K562 (cell line): ENCODE results near the gene DHDH. TPM values are rescaled to one million over a fixed set of nuclear protein-coding genes. Genes with fewer than 3 reads are reported as not detected.

Experiments
- CBX1 ChIP-seq: sonication (generic); IDR thresholded peaks from 2 replicates; pipeline ENCODE4 v1.6.1; 2016; ENCODE audit warnings: antibody characterized with exemption, low read depth, mild to moderate bottlenecking
- CHD4 ChIP-seq: fragments of 200-600 bp; sonication (generic); IDR thresholded peaks from 3 replicates; pipeline ENCODE4 v1.6.1; 2012; ENCODE audit warnings: low read depth, mild to moderate bottlenecking, mixed read lengths, low read length, inconsistent platforms; ENCODE audit not compliant: insufficient read depth, insufficient replicate concordance, poor library complexity, severe bottlenecking
- EHMT2 ChIP-seq: fragments of 450-650 bp; IDR thresholded peaks from 2 replicates; pipeline ENCODE4 v1.6.1; 2018; ENCODE audit warnings: antibody characterized with exemption
- EP300 ChIP-seq: IDR thresholded peaks from 2 replicates; pipeline ENCODE4 v1.6.1; 2012; ENCODE audit warnings: low read length, improper control_type of control experiment
- FUS ChIP-seq: fragments of 200-400 bp; formaldehyde crosslinking; optimal IDR thresholded peaks from 2 replicates; pipeline ENCODE3; 2017; ENCODE audit warnings: low read depth, low read length
- GATAD2A ChIP-seq: fragments of 450-650 bp; IDR thresholded peaks from 2 replicates; pipeline ENCODE4 v1.6.1; 2017
- HDAC1 ChIP-seq, 2 experiments: fragments of 450-650 bp; IDR thresholded peaks; 2 replicates each; pipeline ENCODE4 v1.6.1; 2016 to 2017; ENCODE audit warnings: inconsistent platforms in 1 of 2, mild to moderate bottlenecking in 1 of 2, moderate library complexity in 1 of 2
- KDM2B ChIP-seq: fragments of 250-450 bp; sonication (Bioruptor Pico); IDR thresholded peaks from 2 replicates; pipeline ENCODE4 v1.8.0; 2021; ENCODE audit warnings: mild to moderate bottlenecking, moderate library complexity
- NCOA2 ChIP-seq, 2 experiments: fragments of 450-650 bp; IDR thresholded peaks; 2 replicates each; pipeline ENCODE4 v1.6.1; 2018; ENCODE audit warnings: mild to moderate bottlenecking in 2 of 2, moderate library complexity in 1 of 2; ENCODE audit not compliant: partially characterized antibody in 2 of 2
- PHF20 ChIP-seq: fragments of 450-650 bp; IDR thresholded peaks from 2 replicates; pipeline ENCODE4 v1.6.1; 2018; ENCODE audit not compliant: partially characterized antibody
- PHTF2 ChIP-seq: fragments of 250-450 bp; sonication (Bioruptor Pico); IDR thresholded peaks from 2 replicates; pipeline ENCODE4 v1.5.0; 2021; ENCODE audit warnings: mild to moderate bottlenecking
- PML ChIP-seq: IDR thresholded peaks from 2 replicates; pipeline ENCODE4 v1.6.1; 2012; ENCODE audit warnings: low read length, inconsistent platforms
- PTBP1 ChIP-seq: fragments of 200-400 bp; formaldehyde crosslinking; IDR thresholded peaks from 2 replicates; pipeline ENCODE4 v1.6.1; 2017; ENCODE audit warnings: low read depth, low read length
- RCOR1 ChIP-seq, 2 experiments: IDR thresholded peaks; 2 replicates each; pipeline ENCODE4 v1.6.1; 2012; ENCODE audit warnings: low read depth in 2 of 2, low read length in 2 of 2, borderline replicate concordance in 1 of 2, improper control_type of control experiment in 1 of 2
- RFX1 ChIP-seq: fragments of 450-650 bp; IDR thresholded peaks from 2 replicates; pipeline ENCODE4 v1.6.1; 2016; ENCODE audit warnings: mild to moderate bottlenecking, moderate library complexity
- SUPT5H ChIP-seq: fragments of 450-650 bp; IDR thresholded peaks from 2 replicates; pipeline ENCODE4 v1.6.1; 2016
- WHSC1 ChIP-seq: IDR thresholded peaks from one replicate; pipeline ENCODE4 v1.6.1; 2012; ENCODE audit warnings: low read length, control low read depth, inconsistent platforms
- ZNF165 ChIP-seq: fragments of 250-450 bp; sonication (Bioruptor Pico); IDR thresholded peaks from 2 replicates; pipeline ENCODE4 v1.4.0; 2020; ENCODE audit warnings: borderline replicate concordance
- ZNF408 ChIP-seq: fragments of 250-450 bp; sonication (Bioruptor Pico); IDR thresholded peaks from 2 replicates; pipeline ENCODE4 v1.4.0; 2020; ENCODE audit warnings: low read depth, mild to moderate bottlenecking, moderate library complexity
- ZNF431 ChIP-seq: sonication (generic); formaldehyde crosslinking; IDR thresholded peaks from 2 replicates; pipeline ENCODE4 v1.8.0; 2022; ENCODE audit warnings: mild to moderate bottlenecking, missing genetic modification reagents
- ZNF644 ChIP-seq: fragments of 200-800 bp; sonication (Bioruptor generic); IDR thresholded peaks from 2 replicates; pipeline ENCODE4 v1.6.1; 2016; ENCODE audit warnings: low read depth, missing genetic modification characterization, missing compliant biosample characterization
- polyA plus RNA-seq, 8 experiments: library from polyadenylated mRNA; depleted of rRNA in 4 of 8; stranded (reverse) in 5 of 8; unstranded in 3 of 8; fragments of >200 nt; fragmentation: Nextera tagmentation in 2 of 8; fragmentation: Illumina TruSeq in 1 of 8; extraction: Ambion mirVana in 2 of 8; extraction: Trizol in 1 of 8; gene quantifications; 2 replicates each; pipeline versions ENCODE4 v1.2.1 to v1.2.3, GENCODE V29; 2011 to 2014; ENCODE audit warnings: inconsistent platforms in 1 of 8, missing spikeins in 1 of 8
- total RNA-seq, 7 experiments: library from RNA; depleted of rRNA in 6 of 7; stranded (reverse); fragments of >200 nt in 6 of 7; fragmentation: Illumina TruSeq in 2 of 7; extraction: Trizol in 2 of 7; gene quantifications; 2 replicates each; pipeline versions ENCODE4 v1.2.1 to v1.2.3, GENCODE V29; 2011 to 2021; ENCODE audit warnings: low replicate concordance in 1 of 7
- TF ChIP-seq, protein P1 (sequence below), 2 experiments: fragments of 450-650 bp in 1 of 2; IDR thresholded peaks; 2 replicates each; pipeline ENCODE4 v1.6.1; 2011 to 2017; ENCODE audit warnings: low read depth in 2 of 2, antibody characterized with exemption in 1 of 2, borderline replicate concordance in 1 of 2, low read length in 1 of 2, mild to moderate bottlenecking in 1 of 2, mixed read lengths in 1 of 2; ENCODE audit not compliant: control insufficient read depth in 1 of 2
- TF ChIP-seq, protein P2 (sequence below): fragments of 250-450 bp; sonication (Bioruptor Pico); IDR thresholded peaks from 2 replicates; pipeline ENCODE4 v1.5.0; 2021
- TF ChIP-seq, protein P3 (sequence below): sonication (generic); formaldehyde crosslinking; IDR thresholded peaks from 2 replicates; pipeline ENCODE4 v1.4.0; 2020; ENCODE audit warnings: mild to moderate bottlenecking, missing genetic modification reagents

The DHDH gene
- total and polyA plus RNA-seq, 9 of the 15 experiments (the other 6 are each of a cell fraction or from before 2014, with no cell fraction given), result 0.37 to 1.9 (median 0.87) TPM

DNA sequence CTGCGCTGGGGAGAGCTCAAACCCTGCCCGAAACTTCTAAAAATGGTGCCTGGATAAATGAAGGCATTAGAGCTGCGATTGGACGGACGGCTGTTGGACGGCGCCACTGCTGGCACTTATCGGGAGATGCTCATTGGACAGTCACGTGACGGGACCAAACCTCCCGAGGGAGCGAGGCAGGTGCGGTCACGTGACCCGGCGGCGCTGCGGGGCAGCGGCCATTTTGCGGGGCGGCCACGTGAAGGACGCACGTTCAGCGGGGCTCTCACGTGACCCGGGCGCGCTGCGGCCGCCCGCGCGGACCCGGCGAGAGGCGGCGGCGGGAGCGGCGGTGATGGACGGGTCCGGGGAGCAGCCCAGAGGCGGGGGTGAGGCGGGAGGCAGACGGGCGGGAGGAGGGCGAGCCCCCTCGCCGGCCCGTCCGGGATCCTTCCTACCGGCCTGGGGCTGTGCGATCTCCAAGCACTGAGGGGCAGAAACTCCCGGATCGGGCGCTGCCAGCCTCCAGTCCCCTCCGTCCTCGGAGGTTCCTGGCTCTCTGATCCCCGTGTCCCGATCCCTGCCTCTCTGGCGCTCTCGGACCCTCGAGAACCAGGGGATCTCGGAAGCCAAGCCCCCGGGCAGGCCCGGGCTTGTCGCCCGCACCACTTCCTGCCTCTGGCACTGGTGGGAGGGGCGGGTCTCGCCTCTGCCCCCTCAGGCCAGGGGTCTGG is 21.3 kb downstream of the DHDH start, which contains the start of gene BAX (continued):
- TF ChIP-seq, protein P1, sequence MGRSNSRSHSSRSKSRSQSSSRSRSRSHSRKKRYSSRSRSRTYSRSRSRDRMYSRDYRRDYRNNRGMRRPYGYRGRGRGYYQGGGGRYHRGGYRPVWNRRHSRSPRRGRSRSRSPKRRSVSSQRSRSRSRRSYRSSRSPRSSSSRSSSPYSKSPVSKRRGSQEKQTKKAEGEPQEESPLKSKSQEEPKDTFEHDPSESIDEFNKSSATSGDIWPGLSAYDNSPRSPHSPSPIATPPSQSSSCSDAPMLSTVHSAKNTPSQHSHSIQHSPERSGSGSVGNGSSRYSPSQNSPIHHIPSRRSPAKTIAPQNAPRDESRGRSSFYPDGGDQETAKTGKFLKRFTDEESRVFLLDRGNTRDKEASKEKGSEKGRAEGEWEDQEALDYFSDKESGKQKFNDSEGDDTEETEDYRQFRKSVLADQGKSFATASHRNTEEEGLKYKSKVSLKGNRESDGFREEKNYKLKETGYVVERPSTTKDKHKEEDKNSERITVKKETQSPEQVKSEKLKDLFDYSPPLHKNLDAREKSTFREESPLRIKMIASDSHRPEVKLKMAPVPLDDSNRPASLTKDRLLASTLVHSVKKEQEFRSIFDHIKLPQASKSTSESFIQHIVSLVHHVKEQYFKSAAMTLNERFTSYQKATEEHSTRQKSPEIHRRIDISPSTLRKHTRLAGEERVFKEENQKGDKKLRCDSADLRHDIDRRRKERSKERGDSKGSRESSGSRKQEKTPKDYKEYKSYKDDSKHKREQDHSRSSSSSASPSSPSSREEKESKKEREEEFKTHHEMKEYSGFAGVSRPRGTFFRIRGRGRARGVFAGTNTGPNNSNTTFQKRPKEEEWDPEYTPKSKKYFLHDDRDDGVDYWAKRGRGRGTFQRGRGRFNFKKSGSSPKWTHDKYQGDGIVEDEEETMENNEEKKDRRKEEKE (IDR thresholded peaks at IDR 0.05; ENCODE audit: borderline replicate concordance in 1 of 2, control insufficient read depth in 1 of 2, low read depth in 2 of 2, low read length in 1 of 2), result 0 out of 4 replicates have a peak, but pooled peaks of 1 of the 2 experiments have one; percentile 62
- peak in 1 of 2 experiments; percentile 81; a peak in 2 of 4 replicates for TF ChIP-seq HDAC1 (IDR thresholded peaks at IDR 0.05)
- TF ChIP-seq RCOR1 (IDR thresholded peaks at IDR 0.05; ENCODE audit: borderline replicate concordance in 1 of 2, low read depth in 2 of 2, low read length in 2 of 2), result peak in 1 of 2 experiments; percentile 95; a peak in 2 of 4 replicates
- TF ChIP-seq CHD4, result no peak
- TF ChIP-seq ZNF644, result peak; percentile 85; the same call in 1 of the 2 replicates
- TF ChIP-seq FUS, result peak; percentile 63
- TF ChIP-seq EHMT2, result no peak
- TF ChIP-seq WHSC1, result no peak
- peak; percentile 88 for TF ChIP-seq CBX1
- TF ChIP-seq GATAD2A, result no peak
- TF ChIP-seq SUPT5H, result no peak
- no peak for TF ChIP-seq ZNF165
- TF ChIP-seq, protein P2, sequence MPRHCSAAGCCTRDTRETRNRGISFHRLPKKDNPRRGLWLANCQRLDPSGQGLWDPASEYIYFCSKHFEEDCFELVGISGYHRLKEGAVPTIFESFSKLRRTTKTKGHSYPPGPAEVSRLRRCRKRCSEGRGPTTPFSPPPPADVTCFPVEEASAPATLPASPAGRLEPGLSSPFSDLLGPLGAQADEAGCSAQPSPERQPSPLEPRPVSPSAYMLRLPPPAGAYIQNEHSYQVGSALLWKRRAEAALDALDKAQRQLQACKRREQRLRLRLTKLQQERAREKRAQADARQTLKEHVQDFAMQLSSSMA (CRISPR knock-in tag), result no peak
- no peak for TF ChIP-seq RFX1
- TF ChIP-seq ZNF431, result no peak
- TF ChIP-seq EP300, result peak; percentile 38; the same call in 1 of the 2 replicates
- no peak for TF ChIP-seq ZNF408
- TF ChIP-seq PHTF2 (CRISPR knock-in tag), result no peak
- TF ChIP-seq NCOA2 (IDR thresholded peaks at IDR 0.05; ENCODE audit: partially characterized antibody in 2 of 2), result no peak
- TF ChIP-seq KDM2B (CRISPR knock-in tag), result peak; percentile 2; the same call in 1 of the 2 replicates
- TF ChIP-seq PML, result no peak
- TF ChIP-seq, protein P3, sequence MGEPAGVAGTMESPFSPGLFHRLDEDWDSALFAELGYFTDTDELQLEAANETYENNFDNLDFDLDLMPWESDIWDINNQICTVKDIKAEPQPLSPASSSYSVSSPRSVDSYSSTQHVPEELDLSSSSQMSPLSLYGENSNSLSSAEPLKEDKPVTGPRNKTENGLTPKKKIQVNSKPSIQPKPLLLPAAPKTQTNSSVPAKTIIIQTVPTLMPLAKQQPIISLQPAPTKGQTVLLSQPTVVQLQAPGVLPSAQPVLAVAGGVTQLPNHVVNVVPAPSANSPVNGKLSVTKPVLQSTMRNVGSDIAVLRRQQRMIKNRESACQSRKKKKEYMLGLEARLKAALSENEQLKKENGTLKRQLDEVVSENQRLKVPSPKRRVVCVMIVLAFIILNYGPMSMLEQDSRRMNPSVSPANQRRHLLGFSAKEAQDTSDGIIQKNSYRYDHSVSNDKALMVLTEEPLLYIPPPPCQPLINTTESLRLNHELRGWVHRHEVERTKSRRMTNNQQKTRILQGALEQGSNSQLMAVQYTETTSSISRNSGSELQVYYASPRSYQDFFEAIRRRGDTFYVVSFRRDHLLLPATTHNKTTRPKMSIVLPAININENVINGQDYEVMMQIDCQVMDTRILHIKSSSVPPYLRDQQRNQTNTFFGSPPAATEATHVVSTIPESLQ (CRISPR knock-in tag), result no peak
- peak; percentile 81 for TF ChIP-seq PHF20
- TF ChIP-seq PTBP1, result no peak
